ENCODE results near the gene AADACL3. TPM values are rescaled to one million over a fixed set of nuclear protein-coding genes. Genes with fewer than 3 reads are reported as not detected.

The AADACL3 gene
- polyA plus RNA-seq, 1 donor from 2014 or later, result not detected

DNA sequence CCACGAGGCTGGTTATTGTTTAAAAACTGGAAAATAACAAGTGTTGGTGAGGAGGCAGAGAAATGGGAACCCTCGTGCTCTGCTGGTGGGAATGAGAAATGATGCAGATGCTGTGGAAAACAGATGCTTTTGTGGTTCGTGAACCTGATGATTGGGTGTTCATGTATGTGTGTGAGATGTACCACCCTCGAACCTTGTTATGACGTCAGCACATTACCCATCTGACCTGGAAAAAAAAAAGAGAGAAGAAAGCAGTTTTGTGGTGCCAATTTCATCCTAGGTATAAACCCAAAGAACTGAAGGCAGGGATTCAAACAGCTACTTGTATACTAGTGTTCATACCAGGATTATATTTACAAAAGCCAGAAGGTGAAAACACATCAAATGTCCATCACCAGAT is 23.7 kb downstream of the AADACL3 start:
- Histone ChIP-seq H3K4me3 (ENCODE audit: low read length) (no peak overlapping the region), H3K27ac (ENCODE audit: low read length) (no peak overlapping the region), H3K36me3 (ENCODE audit: insufficient read depth, low read length) (no peaks in the 10 kb centered on the region), H3K9me2 (ENCODE audit: insufficient read depth, low read length) (no peaks in the 10 kb centered on the region), H3K79me2 (replicated peaks; ENCODE audit: insufficient read depth, low read length) (no peaks in the 10 kb centered on the region), H2AFZ (ENCODE audit: low read depth, low read length) (no peak overlapping the region), H3K27me3 (ENCODE audit: insufficient read depth, low read depth, low read length) (no peaks in the 10 kb centered on the region), H3K9ac (ENCODE audit: low read length) (no peak overlapping the region), H3K9me3 (ENCODE audit: low read length) (no peaks in the 10 kb centered on the region), H3F3A (ENCODE audit: insufficient read depth, low read length, poor library complexity, severe bottlenecking) (no peaks in the 10 kb centered on the region), H3K4me2 (ENCODE audit: low read length) (no peak overlapping the region), H4K20me1 (ENCODE audit: insufficient read depth) (no peaks in the 10 kb centered on the region)
- TF ChIP-seq SMC3 (conservative IDR thresholded peaks at IDR 0.05; ENCODE audit: poor library complexity) (no peak), TAF1 (IDR thresholded peaks at IDR 0.05; ENCODE audit: low read depth) (no peak), RAD21 (conservative IDR thresholded peaks at IDR 0.05) (no peak), POLR2AphosphoS5 (IDR thresholded peaks at IDR 0.05) (no peak), EP300 (conservative IDR thresholded peaks at IDR 0.05; ENCODE audit: poor library complexity, severe bottlenecking) (no peak), REST (IDR thresholded peaks at IDR 0.05; ENCODE audit: borderline replicate concordance) (no peak), EZH2 (IDR thresholded peaks at IDR 0.05; ENCODE audit: borderline replicate concordance, insufficient read depth, low read length, poor library complexity, severe bottlenecking) (no peak), MXI1 (conservative IDR thresholded peaks at IDR 0.05; ENCODE audit: poor library complexity, severe bottlenecking) (no peak)
- TF ChIP-seq, protein P1, sequence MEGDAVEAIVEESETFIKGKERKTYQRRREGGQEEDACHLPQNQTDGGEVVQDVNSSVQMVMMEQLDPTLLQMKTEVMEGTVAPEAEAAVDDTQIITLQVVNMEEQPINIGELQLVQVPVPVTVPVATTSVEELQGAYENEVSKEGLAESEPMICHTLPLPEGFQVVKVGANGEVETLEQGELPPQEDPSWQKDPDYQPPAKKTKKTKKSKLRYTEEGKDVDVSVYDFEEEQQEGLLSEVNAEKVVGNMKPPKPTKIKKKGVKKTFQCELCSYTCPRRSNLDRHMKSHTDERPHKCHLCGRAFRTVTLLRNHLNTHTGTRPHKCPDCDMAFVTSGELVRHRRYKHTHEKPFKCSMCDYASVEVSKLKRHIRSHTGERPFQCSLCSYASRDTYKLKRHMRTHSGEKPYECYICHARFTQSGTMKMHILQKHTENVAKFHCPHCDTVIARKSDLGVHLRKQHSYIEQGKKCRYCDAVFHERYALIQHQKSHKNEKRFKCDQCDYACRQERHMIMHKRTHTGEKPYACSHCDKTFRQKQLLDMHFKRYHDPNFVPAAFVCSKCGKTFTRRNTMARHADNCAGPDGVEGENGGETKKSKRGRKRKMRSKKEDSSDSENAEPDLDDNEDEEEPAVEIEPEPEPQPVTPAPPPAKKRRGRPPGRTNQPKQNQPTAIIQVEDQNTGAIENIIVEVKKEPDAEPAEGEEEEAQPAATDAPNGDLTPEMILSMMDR (IDR thresholded peaks at IDR 0.05; ENCODE audit: poor library complexity, severe bottlenecking), result no peak

- Histone ChIP-seq H3K79me2 (replicated peaks; ENCODE audit: insufficient read depth, low read length) (no peaks in the 10 kb centered on the region), H3K36me3 (ENCODE audit: insufficient read depth, low read length) (no peaks in the 10 kb centered on the region), H4K20me1 (ENCODE audit: insufficient read depth) (no peaks in the 10 kb centered on the region), H3K4me2 (ENCODE audit: low read length) (no peak overlapping the region), H3K9me3 (ENCODE audit: low read length) (no peaks in the 10 kb centered on the region), H3K27ac (ENCODE audit: low read length) (no peak overlapping the region), H3K4me3 (ENCODE audit: low read length) (no peak overlapping the region), H3F3A (ENCODE audit: insufficient read depth, low read length, poor library complexity, severe bottlenecking) (no peaks in the 10 kb centered on the region), H3K9ac (ENCODE audit: low read length) (no peak overlapping the region), H2AFZ (ENCODE audit: low read depth, low read length) (no peak overlapping the region), H3K9me2 (ENCODE audit: insufficient read depth, low read length) (no peaks in the 10 kb centered on the region), H3K27me3 (ENCODE audit: insufficient read depth, low read depth, low read length) (no peaks in the 10 kb centered on the region)
- TF ChIP-seq REST (IDR thresholded peaks at IDR 0.05; ENCODE audit: borderline replicate concordance) (no peak), TAF1 (IDR thresholded peaks at IDR 0.05; ENCODE audit: low read depth) (no peak), MXI1 (conservative IDR thresholded peaks at IDR 0.05; ENCODE audit: poor library complexity, severe bottlenecking) (no peak), EP300 (conservative IDR thresholded peaks at IDR 0.05; ENCODE audit: poor library complexity, severe bottlenecking) (no peak), SMC3 (conservative IDR thresholded peaks at IDR 0.05; ENCODE audit: poor library complexity) (no peak), RAD21 (conservative IDR thresholded peaks at IDR 0.05) (no peak), POLR2AphosphoS5 (IDR thresholded peaks at IDR 0.05) (no peak), EZH2 (IDR thresholded peaks at IDR 0.05; ENCODE audit: borderline replicate concordance, insufficient read depth, low read length, poor library complexity, severe bottlenecking) (no peak)
- TF ChIP-seq, protein P1 (IDR thresholded peaks at IDR 0.05; ENCODE audit: poor library complexity, severe bottlenecking), result no peak
Measured at GRCh38 chr1:12741946-12742345, 26.0 kb downstream of the AADACL3 start.
